Kidney (tissue), 14 donors: ENCODE data around the gene SLC43A1. TPM values are rescaled to one million over a fixed set of nuclear protein-coding genes. Genes with fewer than 3 reads are reported as not detected.
A peak's percentile ranks its signal among the peaks of the same experiment; 100 is the strongest.

Experiments used
- DNase-seq, 5 donors: peaks; one replicate each; pipeline ENCODE4 v3.0.0-alpha.2; 2013 to 2020
- FAIRE-seq: peaks from 2 replicates; lab custom pipeline; 2012; peaks lifted over from hg19 to GRCh38; lab: Jason Lieb, UNC
- H3K27ac ChIP-seq, 2 donors: one replicate each; pipeline ENCODE4 v1.7.0; 2013; ENCODE audit warnings: low read depth in 2 of 2, low read length in 2 of 2, inconsistent platforms in 1 of 2
- H3K27me3 ChIP-seq: one replicate; pipeline ENCODE4 v1.7.1; 2013; ENCODE audit warnings: low read length, inconsistent platforms; ENCODE audit not compliant: control insufficient read depth, insufficient read depth
- H3K36me3 ChIP-seq, 3 donors: one replicate each; pipeline versions ENCODE4 v1.7.0 to v1.7.1; 2013; ENCODE audit warnings: low read length in 3 of 3, control low read depth in 1 of 3, inconsistent platforms in 1 of 3; ENCODE audit not compliant: insufficient read depth in 3 of 3, control insufficient read depth in 2 of 3
- H3K4me1 ChIP-seq, 3 donors: one replicate each; pipeline versions ENCODE4 v1.7.0 to v1.7.1; 2013; ENCODE audit warnings: low read length in 3 of 3, inconsistent platforms in 1 of 3, low read depth in 1 of 3; ENCODE audit not compliant: control insufficient read depth in 2 of 3, insufficient read depth in 2 of 3
- H3K4me3 ChIP-seq, 3 donors: one replicate each; pipeline versions ENCODE4 v1.7.0 to v1.8.1; 2013; ENCODE audit warnings: low read length in 3 of 3, control low read depth in 1 of 3, inconsistent platforms in 1 of 3
- H3K9ac ChIP-seq, 3 donors: one replicate each; pipeline versions ENCODE4 v1.7.0 to v1.7.1; 2013; ENCODE audit warnings: low read length in 3 of 3, control low read depth in 1 of 3, inconsistent platforms in 1 of 3
- H3K9me3 ChIP-seq, 3 donors: one replicate each; pipeline versions ENCODE4 v1.7.0 to v1.7.1; 2013; ENCODE audit warnings: low read length in 3 of 3, control low read depth in 1 of 3, inconsistent platforms in 1 of 3; ENCODE audit not compliant: control insufficient read depth in 2 of 3, insufficient read depth in 1 of 3
- CTCF ChIP-seq: IDR thresholded peaks from 3 replicates; pipeline ENCODE4 v1.5.1; 2012; ENCODE audit warnings: mild to moderate bottlenecking, moderate library complexity, borderline replicate concordance; ENCODE audit not compliant: insufficient read depth; ENCODE audit errors: extremely low read depth
- intact Hi-C: fragments of 100-400 bp; cut with DNase I; formaldehyde crosslinking; loops from one replicate; pipeline ENCODE4 v1.11.1; 2022
- polyA plus RNA-seq: library from polyadenylated mRNA; stranded (reverse); fragments of 350-450 nt; fragmentation: Illumina TruSeq; extraction: RNeasy Lipid Tissue Mini Kit (QIAGEN cat#74804); gene quantifications from one replicate; pipeline ENCODE4 v1.2.3, GENCODE V29; 2014; ENCODE audit warnings: low read depth, low replicate concordance; ENCODE audit not compliant: insufficient read depth
- total RNA-seq: library from RNA; stranded (reverse); fragmentation: NEBNext Ultra II Directional; extraction: Animal tissue kit (Norgen Biotek cat#: 25700); gene quantifications from one replicate; pipeline ENCODE4 v1.2.1, GENCODE V29; 2021
- donor health status: control.
- donor health status: control.
- donor health status: control.
- donor health status: control.
- donor health status: control.
- donor health status: DM: yes; HTN: yes; CAD: no.
- donor health status: Normal renal cell carcinoma (clear cell type).

The SLC43A1 gene
- total and polyA plus RNA-seq, 2 donors from 2014 or later: 4.1 to 16.6 TPM

GRCh38 chr11:57481915-57482781 is 33.4 kb downstream of the SLC43A1 start:
- Histone ChIP-seq H3K4me3 (peak overlapping the region in 1 of 3 donors; percentile 36), H3K9ac (no peak overlapping the region), H3K36me3 (peaks cover 0 to 3% (median 0%) of the 10 kb centered on the region in 3 donors), H3K27ac (no peak overlapping the region), H3K4me1 (peaks cover 0 to 7% (median 0%) of the 10 kb centered on the region in 3 donors), H3K27me3 (no peaks in the 10 kb centered on the region), H3K9me3 (no peaks in the 10 kb centered on the region)
- intact Hi-C loops: no loop called here
- DNase-seq: peak in 2 of 5 donors; percentile 20 to 60
- no peak for TF ChIP-seq CTCF
- no peak for FAIRE-seq

GRCh38 chr11:57481315-57481714 is 34.2 kb downstream of the SLC43A1 start:
- no peak for DNase-seq
- Histone ChIP-seq H3K4me3 (no peak overlapping the region), H3K4me1 (peaks cover 0 to 12% (median 0%) of the 10 kb centered on the region in 3 donors), H3K9me3 (no peaks in the 10 kb centered on the region), H3K27me3 (no peaks in the 10 kb centered on the region), H3K36me3 (peaks cover 0 to 3% (median 0%) of the 10 kb centered on the region in 3 donors), H3K27ac (no peak overlapping the region), H3K9ac (no peak overlapping the region)
- intact Hi-C loops: no loop called here
- TF ChIP-seq CTCF: no peak
- FAIRE-seq: no peak

- no peak for FAIRE-seq
- intact Hi-C loops: no loop called here
These were observed 34.9 kb downstream of the SLC43A1 start for GRCh38 chr11:57480409-57481137.

More at GRCh38 chr11:57480409-57481137, 34.9 kb downstream of the SLC43A1 start:
- no peak overlapping the region for H3K27ac ChIP-seq
- DNase-seq: peak; percentile 54 to 86 (median 69)
- peaks cover 0 to 17% (median 4%) of the 10 kb centered on the region in 3 donors for H3K4me1 ChIP-seq
- TF ChIP-seq CTCF: peak; percentile 62
- peaks cover 3% of the 10 kb centered on the region for H3K27me3 ChIP-seq
- H3K4me3 ChIP-seq: no peak overlapping the region
- H3K9ac ChIP-seq: no peak overlapping the region
- H3K36me3 ChIP-seq: peaks cover 0 to under 1% (median 0%) of the 10 kb centered on the region in 3 donors
- H3K9me3 ChIP-seq: no peaks in the 10 kb centered on the region
